Ovary (tissue), 9 donors: ENCODE data around the gene PPP2R3B. TPM values are rescaled to one million over a fixed set of nuclear protein-coding genes. Genes with fewer than 3 reads are reported as not detected.
A peak's percentile ranks its signal among the peaks of the same experiment; 100 is the strongest.

ENCODE experiments used
- DNase-seq, 5 donors: peaks; one replicate each; pipeline ENCODE4 v3.0.0-alpha.2; 2019 to 2020
- H3K27ac ChIP-seq, 2 donors: fragments of 200-600 bp; one replicate each; pipeline versions ENCODE4 v1.5.1 to v1.8.0; 2019 to 2022
- H3K27me3 ChIP-seq: fragments of 200-600 bp; one replicate; pipeline ENCODE4 v1.8.0; 2022
- H3K36me3 ChIP-seq: fragments of 200-600 bp; sonication (generic); one replicate; pipeline ENCODE4 v1.5.1; 2019
- H3K4me1 ChIP-seq: one replicate; pipeline ENCODE4 v1.8.1; 2013; ENCODE audit warnings: mild to moderate bottlenecking, moderate library complexity; ENCODE audit not compliant: insufficient read depth
- H3K4me3 ChIP-seq: fragments of 200-600 bp; sonication (generic); one replicate; pipeline ENCODE4 v1.5.1; 2017
- H3K9me3 ChIP-seq, 2 donors: fragments of 200-600 bp in 1 of 2; sonication (generic) in 1 of 2; one replicate each; pipeline versions ENCODE4 v1.5.1 to v1.8.1; 2013 to 2019; ENCODE audit warnings: mild to moderate bottlenecking in 1 of 2, moderate library complexity in 1 of 2
- CTCF ChIP-seq, 3 donors: fragments of 450-650 bp in 2 of 3; fragments of 200-600 bp in 1 of 3; IDR thresholded peaks; one replicate each; pipeline versions ENCODE4 v1.5.1 to v1.8.0; 2016 to 2022; ENCODE audit warnings: antibody characterized with exemption in 3 of 3, mild to moderate bottlenecking in 1 of 3
- EP300 ChIP-seq: sonication (generic); formaldehyde crosslinking; IDR thresholded peaks from one replicate; pipeline ENCODE4 v1.6.1; 2017; ENCODE audit warnings: antibody characterized with exemption
- POLR2A ChIP-seq: fragments of 450-650 bp; IDR thresholded peaks from one replicate; pipeline ENCODE4 v1.6.1; 2017; ENCODE audit warnings: antibody characterized with exemption, mild to moderate bottlenecking, moderate library complexity
- WGBS, 3 donors: extraction: QIAGEN DNeasy Blood & Tissue Kit in 1 of 3; methylation state at CpG; one replicate each; pipeline versions ENCODE4 v1.1.5 to v1.1.7; 2013 to 2017; 5-methylcytosine and 5-hydroxymethylcytosine counted together
- intact Hi-C, 4 donors: fragments of 100-400 bp; cut with DNase I; formaldehyde crosslinking; loops; one replicate each; pipeline versions ENCODE4 v1.11.0 to v1.15.1; 2022 to 2023
- polyA plus RNA-seq, 2 donors: library from polyadenylated mRNA; stranded (reverse); fragments of 200-250 nt in 1 of 2; fragments of 350-450 nt in 1 of 2; fragmentation: Illumina TruSeq in 1 of 2; extraction: RNeasy Lipid Tissue Mini Kit (QIAGEN cat#74804) in 1 of 2; gene quantifications; one replicate each; pipeline ENCODE4 v1.2.3, GENCODE V29; 2013 to 2014
- total RNA-seq, 7 donors: library from RNA; depleted of rRNA in 2 of 7; stranded (reverse); fragments of >200 nt in 2 of 7; fragmentation: NEBNext Ultra II Directional in 3 of 7; extraction: Animal tissue kit (Norgen Biotek cat#: 25700) in 3 of 7; gene quantifications; one replicate each; pipeline versions ENCODE4 v1.1.0 to v1.2.4, GENCODE V29; 2016 to 2023
- donor health status: DM: no; HTN: no; CAD: no; lungs with moderate emphysema.
- donor health status: DM: no; HTN: no; CAD: no.
- donor health status: Bipolar disorder and iron deficiency.
- donor health status: DM: yes; HTN: yes; CAD: no.
- donor health status: DM: no; HTN: no; CAD: no.
- donor health status: DM: yes; HTN: yes; CAD: no.

PPP2R3B gene
- total and polyA plus RNA-seq, 9 donors, result 2.3 to 25.0 (median 18.4) TPM

- DNase-seq, result no peak
- intact Hi-C loops, result no loop called here
- 92 to 95% (median 94%) methylated on average over 16 of the region's 16 CpGs for WGBS, 3 donors
- no peak overlapping the region for H3K4me3 ChIP-seq
- H3K27ac ChIP-seq, result no peak overlapping the region
- TF ChIP-seq CTCF (IDR thresholded peaks at IDR 0.05) (no peak), POLR2A (no peak), EP300 (no peak)
- H3K9me3 ChIP-seq, result no peaks in the 10 kb centered on the region
- H3K36me3 ChIP-seq, result no peaks in the 10 kb centered on the region
- H3K4me1 ChIP-seq, result peaks cover 3% of the 10 kb centered on the region
- no peaks in the 10 kb centered on the region for H3K27me3 ChIP-seq
Observed at GRCh38 chrX:367349-367748, 19.4 kb downstream of the PPP2R3B start.

- DNase-seq, result peak in 1 of 5 donors; percentile 19
- no peaks in the 10 kb centered on the region for H3K4me1 ChIP-seq
- no peak overlapping the region for H3K27ac ChIP-seq
- peaks cover 4% of the 10 kb centered on the region for H3K36me3 ChIP-seq
- WGBS, 3 donors, result 92 to 97% (median 96%) methylated on average over 37 of the region's 37 CpGs
- no peak for TF ChIP-seq EP300
- TF ChIP-seq POLR2A, result no peak
- no peak for TF ChIP-seq CTCF (IDR thresholded peaks at IDR 0.05)
- intact Hi-C loops, result no loop called here
- peaks cover 0 to 8% of the 10 kb centered on the region in 2 donors for H3K9me3 ChIP-seq
- H3K27me3 ChIP-seq, result no peaks in the 10 kb centered on the region
- no peak overlapping the region for H3K4me3 ChIP-seq
Observed at GRCh38 chrX:363621-364375, 22.9 kb downstream of the PPP2R3B start.

GRCh38 chrX:362937-363620 is 23.6 kb downstream of the PPP2R3B start:
- Histone ChIP-seq H3K27me3 (no peaks in the 10 kb centered on the region), H3K27ac (no peak overlapping the region), H3K9me3 (peaks cover 0 to 8% of the 10 kb centered on the region in 2 donors), H3K36me3 (peaks cover 4% of the 10 kb centered on the region), H3K4me1 (no peaks in the 10 kb centered on the region), H3K4me3 (no peak overlapping the region)
- TF ChIP-seq EP300 (no peak), CTCF (IDR thresholded peaks at IDR 0.05) (no peak), POLR2A (no peak)
- DNase-seq, result peak in 1 of 5 donors; percentile 12
- intact Hi-C loops, result no loop called here
- WGBS, 3 donors, result 81 to 85% (median 83%) methylated on average over 38 of the region's 38 CpGs

- 94 to 99% (median 97%) methylated on average over 13 of the region's 13 CpGs for WGBS, 3 donors
- Histone ChIP-seq H3K4me1 (no peaks in the 10 kb centered on the region), H3K36me3 (peaks cover 4% of the 10 kb centered on the region), H3K4me3 (no peak overlapping the region), H3K27ac (no peak overlapping the region), H3K9me3 (peaks cover 0 to 8% of the 10 kb centered on the region in 2 donors), H3K27me3 (no peaks in the 10 kb centered on the region)
- TF ChIP-seq EP300, result no peak
- TF ChIP-seq POLR2A, result no peak
- TF ChIP-seq CTCF (IDR thresholded peaks at IDR 0.05), result no peak
- intact Hi-C loops, result no loop called here
- peak in 1 of 5 donors; percentile 14 for DNase-seq
Observed at GRCh38 chrX:362351-362750, 24.4 kb downstream of the PPP2R3B start.
